ENCODE data around the gene ZC3H4. TPM values are rescaled to one million over a fixed set of nuclear protein-coding genes. Genes with fewer than 3 reads are reported as not detected.
A peak's percentile ranks its signal among the peaks of the same experiment; 100 is the strongest.

The ZC3H4 gene
- total and polyA plus RNA-seq, 9 of the 15 experiments (the other 6 are each of a cell fraction or from before 2014, with no cell fraction given), result 2.2 to 75.6 (median 18.3) TPM

DNA sequence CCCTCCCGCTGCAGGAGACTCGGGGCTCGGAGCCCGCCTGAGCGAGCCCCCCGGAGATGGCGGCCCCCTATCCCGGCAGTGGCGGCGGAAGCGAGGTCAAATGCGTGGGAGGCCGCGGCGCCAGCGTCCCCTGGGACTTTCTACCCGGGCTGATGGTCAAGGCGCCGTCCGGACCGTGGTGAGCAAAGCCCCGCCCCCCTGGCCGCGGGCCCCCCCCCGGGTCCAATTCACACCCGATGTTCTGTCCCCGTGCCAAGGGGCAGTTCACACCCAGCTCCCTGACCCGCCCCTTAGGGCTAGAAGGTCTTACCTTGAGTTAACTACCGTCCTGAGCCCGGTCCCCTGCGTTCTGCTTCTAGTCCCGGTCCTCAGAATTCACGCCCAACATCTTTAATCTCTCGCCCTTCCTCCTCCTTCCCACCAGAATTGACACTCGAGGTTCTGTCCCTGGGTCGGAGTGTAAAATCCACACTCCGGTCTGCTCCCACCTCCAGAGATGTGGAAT is 92.5 kb downstream of the ZC3H4 start (continued):
- TF ChIP-seq NFIX (CRISPR knock-in tag; IDR thresholded peaks at IDR 0.05; ENCODE audit: low read depth), result no peak
- no peak for TF ChIP-seq CREM (IDR thresholded peaks at IDR 0.05; ENCODE audit: low read depth)

DNA sequence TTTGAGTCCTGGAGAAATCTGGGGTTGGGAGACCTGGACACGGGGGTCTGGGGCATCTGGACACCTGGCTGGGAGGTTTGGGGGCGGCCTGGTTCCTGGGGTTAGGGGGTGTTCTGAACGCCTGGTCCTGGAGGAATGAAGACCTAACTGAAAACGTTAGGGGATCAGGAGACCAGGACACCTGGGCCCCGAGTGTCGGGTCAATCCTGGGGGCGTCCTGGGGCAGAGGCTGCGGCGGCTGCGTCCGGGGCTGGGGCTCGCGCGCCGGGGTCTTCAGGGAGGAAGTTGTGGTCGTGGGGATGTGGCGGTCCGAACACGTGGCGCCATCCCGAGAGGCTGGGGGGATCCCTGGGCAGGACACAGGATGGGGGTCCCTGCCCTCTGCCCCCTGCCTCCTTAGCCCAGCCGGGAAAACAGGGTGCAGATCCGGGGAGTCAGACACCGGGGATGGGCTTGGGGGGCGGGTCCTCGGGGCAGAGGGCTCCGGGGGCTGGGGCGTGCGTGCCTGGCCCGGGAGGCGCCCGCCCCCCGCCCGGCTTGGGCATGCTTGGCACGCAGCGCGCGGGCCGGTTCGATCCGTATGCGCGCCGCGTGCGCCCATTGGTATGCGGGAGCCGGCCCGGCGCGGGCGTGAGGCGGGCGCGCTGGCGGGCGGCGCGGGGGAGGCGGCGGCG is 93.3 kb downstream of the ZC3H4 start:
- H3K9me3 ChIP-seq (replicated peaks; ENCODE audit: control insufficient read depth, insufficient read depth, low read depth, low read length), result no peaks in the 10 kb centered on the region
- no peak overlapping the region; the same call in 1 of the 2 replicates for H3K4me2 ChIP-seq (ENCODE audit: insufficient read depth, low read length)
- peak overlapping the region in 1 of 2 experiments; percentile 87; a peak in 2 of 4 replicates for H3K9ac ChIP-seq (ENCODE audit: insufficient read depth in 1 of 2, low read depth in 2 of 2, low read length in 2 of 2)
- TF ChIP-seq BRD4 (IDR thresholded peaks at IDR 0.05) (no peak), NR2C2 (CRISPR knock-in tag; IDR thresholded peaks at IDR 0.05) (no peak), NR2C2 (tag; IDR thresholded peaks at IDR 0.05) (no peak), KDM5B (IDR thresholded peaks at IDR 0.05; ENCODE audit: insufficient replicate concordance, low read depth, low read length) (peak; percentile 14)
- TF ChIP-seq, protein P1, sequence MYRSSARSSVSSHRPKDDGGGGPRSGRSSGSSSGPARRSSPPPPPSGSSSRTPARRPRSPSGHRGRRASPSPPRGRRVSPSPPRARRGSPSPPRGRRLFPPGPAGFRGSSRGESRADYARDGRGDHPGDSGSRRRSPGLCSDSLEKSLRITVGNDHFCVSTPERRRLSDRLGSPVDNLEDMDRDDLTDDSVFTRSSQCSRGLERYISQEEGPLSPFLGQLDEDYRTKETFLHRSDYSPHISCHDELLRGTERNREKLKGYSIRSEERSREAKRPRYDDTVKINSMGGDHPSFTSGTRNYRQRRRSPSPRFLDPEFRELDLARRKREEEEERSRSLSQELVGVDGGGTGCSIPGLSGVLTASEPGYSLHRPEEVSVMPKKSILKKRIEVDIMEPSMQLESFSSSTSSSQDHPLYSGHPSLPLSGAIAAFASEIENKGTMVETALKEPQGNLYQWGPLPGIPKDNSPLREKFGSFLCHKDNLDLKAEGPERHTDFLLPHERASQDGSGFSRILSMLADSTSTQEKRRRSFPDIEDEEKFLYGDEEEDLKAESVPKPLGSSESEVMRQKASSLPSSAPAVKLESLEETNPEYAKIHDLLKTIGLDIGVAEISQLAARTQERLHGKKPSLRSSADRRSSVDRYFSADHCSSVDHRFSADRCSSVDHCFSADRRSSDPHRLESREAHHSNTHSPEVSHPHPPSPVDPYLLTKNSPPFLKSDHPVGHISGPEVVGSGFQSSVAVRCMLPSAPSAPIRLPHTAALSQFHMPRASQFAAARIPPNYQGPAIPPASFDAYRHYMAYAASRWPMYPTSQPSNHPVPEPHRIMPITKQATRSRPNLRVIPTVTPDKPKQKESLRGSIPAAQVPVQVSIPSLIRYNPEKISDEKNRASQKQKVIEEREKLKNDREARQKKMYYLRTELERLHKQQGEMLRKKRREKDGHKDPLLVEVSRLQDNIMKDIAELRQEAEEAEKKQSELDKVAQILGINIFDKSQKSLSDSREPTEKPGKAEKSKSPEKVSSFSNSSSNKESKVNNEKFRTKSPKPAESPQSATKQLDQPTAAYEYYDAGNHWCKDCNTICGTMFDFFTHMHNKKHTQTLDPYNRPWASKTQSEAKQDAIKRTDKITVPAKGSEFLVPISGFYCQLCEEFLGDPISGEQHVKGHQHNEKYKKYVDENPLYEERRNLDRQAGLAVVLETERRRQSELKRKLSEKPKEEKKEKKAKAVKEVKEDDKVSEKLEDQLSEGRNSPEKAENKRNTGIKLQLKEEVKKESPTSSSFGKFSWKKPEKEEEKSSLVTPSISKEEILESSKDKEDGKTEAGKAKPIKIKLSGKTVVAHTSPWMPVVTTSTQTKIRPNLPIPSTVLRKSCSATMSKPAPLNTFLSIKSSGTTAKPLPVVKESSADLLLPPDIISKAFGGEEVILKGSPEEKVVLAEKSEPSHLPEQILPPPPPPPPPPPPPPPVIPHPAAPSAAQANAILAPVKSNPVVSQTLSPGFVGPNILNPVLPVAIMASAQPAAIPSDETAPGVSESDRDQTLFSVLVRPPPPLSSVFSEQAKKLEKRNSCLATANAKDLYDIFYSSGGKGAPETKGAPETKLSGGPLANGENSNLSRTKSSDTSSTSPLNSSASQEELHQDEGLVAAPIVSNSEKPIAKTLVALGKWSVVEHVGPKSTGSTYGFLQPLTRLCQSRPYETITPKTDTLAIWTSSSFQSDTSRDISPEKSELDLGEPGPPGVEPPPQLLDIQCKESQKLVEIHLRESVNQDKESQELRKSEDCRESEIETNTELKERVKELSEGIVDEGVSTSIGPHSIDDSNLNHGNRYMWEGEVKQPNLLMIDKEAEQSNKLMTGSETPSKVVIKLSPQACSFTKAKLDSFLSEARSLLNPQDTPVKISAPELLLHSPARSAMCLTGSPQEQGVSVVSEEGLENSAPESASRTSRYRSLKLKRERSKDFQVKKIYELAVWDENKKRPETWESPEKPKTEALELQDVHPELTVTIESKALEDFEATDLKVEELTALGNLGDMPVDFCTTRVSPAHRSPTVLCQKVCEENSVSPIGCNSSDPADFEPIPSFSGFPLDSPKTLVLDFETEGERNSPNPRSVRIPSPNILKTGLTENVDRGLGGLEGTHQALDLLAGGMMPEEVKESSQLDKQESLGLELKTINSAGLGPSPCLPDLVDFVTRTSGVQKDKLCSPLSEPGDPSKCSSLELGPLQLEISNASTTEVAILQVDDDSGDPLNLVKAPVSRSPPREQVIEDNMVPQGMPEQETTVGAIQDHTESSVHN (IDR thresholded peaks at IDR 0.05; ENCODE audit: borderline replicate concordance in 1 of 2, low read depth in 1 of 2), result no peak
- TF ChIP-seq, protein P2, sequence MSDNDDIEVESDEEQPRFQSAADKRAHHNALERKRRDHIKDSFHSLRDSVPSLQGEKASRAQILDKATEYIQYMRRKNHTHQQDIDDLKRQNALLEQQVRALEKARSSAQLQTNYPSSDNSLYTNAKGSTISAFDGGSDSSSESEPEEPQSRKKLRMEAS (CRISPR knock-in tag; IDR thresholded peaks at IDR 0.05), result peak; percentile 43; the same call in 1 of the 2 replicates
- CTCF ChIA-PET (ENCODE audit: low intra/inter-chr PET ratio), result no interaction called here
- no peak for ATAC-seq
- peak overlapping the region; percentile 38 for H3K4me3 ChIP-seq
- BruUV-seq (replicated peaks), result no TSS peak
- peak overlapping the region; percentile 68; the same call in 1 of the 2 replicates for H2AFZ ChIP-seq (ENCODE audit: low read depth, low read length)
- no peaks in the 10 kb centered on the region for H3K36me3 ChIP-seq (ENCODE audit: control insufficient read depth, insufficient read depth, low read length)
- H3K9me1 ChIP-seq (ENCODE audit: control insufficient read depth, insufficient read depth, low read length), result no peaks in the 10 kb centered on the region
- H3K27ac ChIP-seq (ENCODE audit: extremely low read depth, low read depth, low read length), result no peak overlapping the region
- in situ Hi-C loops (cut with MboI), result no loop called here
- 4% methylated on average over 19 of the region's 62 CpGs for WGBS (ENCODE audit: insufficient coverage, low coverage, missing lambda C conversion rate)
- H4K20me1 ChIP-seq (replicated peaks; ENCODE audit: control insufficient read depth, insufficient read depth, low read length), result no peaks in the 10 kb centered on the region
- POLR2A ChIA-PET, result interaction anchor here (1.4 kb wide), 1 partner anchor 38 kb away, joined by 3 read pairs; no protein-coding TSS in a partner anchor
- no peak for FAIRE-seq
- intact Hi-C loops (cut with micrococcal nuclease), result no loop called here
- H3K4me1 ChIP-seq (replicated peaks in 1 of 2; ENCODE audit: control insufficient read depth in 2 of 2, insufficient read depth in 2 of 2, low read length in 2 of 2), result peaks cover 0 to 40% of the 10 kb centered on the region in 2 experiments; a peak in 3 of 5 replicates
- DNase-seq (ENCODE audit: extremely low read depth in 1 of 4, low spot score in 3 of 4), result peak in 2 of 4 experiments; percentile 46 to 51
- no peaks in the 10 kb centered on the region for H3K79me2 ChIP-seq (ENCODE audit: control insufficient read depth, insufficient read depth, low read length)
- peaks cover 19 to 33% of the 10 kb centered on the region in 2 experiments for H3K27me3 ChIP-seq (ENCODE audit: control insufficient read depth in 2 of 2, insufficient read depth in 2 of 2, low read length in 2 of 2)
